ENCODE data around the gene WDR20.

- TF ChIP-seq CTCF (conservative IDR thresholded peaks at IDR 0.05; ENCODE audit: low read depth, low read length), result no peak
- TF ChIP-seq SMC3 (IDR thresholded peaks at IDR 0.05; ENCODE audit: low read depth, low read length), result no peak
- TF ChIP-seq RFX5 (IDR thresholded peaks at IDR 0.05; ENCODE audit: low read depth, low read length), result no peak
- TF ChIP-seq FOS (IDR thresholded peaks at IDR 0.05; ENCODE audit: low read depth, low read length), result no peak
- TF ChIP-seq POLR2A (IDR thresholded peaks at IDR 0.05; ENCODE audit: low read depth, low read length), result no peak
- TF ChIP-seq MXI1 (IDR thresholded peaks at IDR 0.05; ENCODE audit: borderline replicate concordance, low read depth, low read length), result no peak
- no peak for TF ChIP-seq USF2 (IDR thresholded peaks at IDR 0.05; ENCODE audit: low read depth, low read length)
- no peak for TF ChIP-seq RCOR1 (IDR thresholded peaks at IDR 0.05; ENCODE audit: insufficient replicate concordance, low read length)
- no peak for TF ChIP-seq RAD21 (IDR thresholded peaks at IDR 0.05; ENCODE audit: low read length)
- no peak for TF ChIP-seq MAFK (IDR thresholded peaks at IDR 0.05; ENCODE audit: low read depth, low read length)
- TF ChIP-seq ELK1 (IDR thresholded peaks at IDR 0.05; ENCODE audit: borderline replicate concordance, low read depth, low read length), result no peak
- TF ChIP-seq CEBPB (IDR thresholded peaks at IDR 0.05; ENCODE audit: low read depth, low read length), result no peak
Observed at GRCh38 chr14:102159841-102160240, 20.1 kb downstream of the WDR20 start.
